NCI-H82 treated with DMSO at 0.1 percent for 48 hours (cell line): ENCODE measurements around the gene THSD7A.
"Not testable (repeated sequence)": the region's sequence is repeated elsewhere in the genome, so short reads cannot be mapped to it uniquely, and the experiment has no call there.

Experiments
- DNase-seq: peaks from one replicate; lab custom pipeline; 2025; ENCODE audit not compliant: unreplicated experiment; lab: John Stamatoyannopoulos, UW

Gene THSD7A

DNA sequence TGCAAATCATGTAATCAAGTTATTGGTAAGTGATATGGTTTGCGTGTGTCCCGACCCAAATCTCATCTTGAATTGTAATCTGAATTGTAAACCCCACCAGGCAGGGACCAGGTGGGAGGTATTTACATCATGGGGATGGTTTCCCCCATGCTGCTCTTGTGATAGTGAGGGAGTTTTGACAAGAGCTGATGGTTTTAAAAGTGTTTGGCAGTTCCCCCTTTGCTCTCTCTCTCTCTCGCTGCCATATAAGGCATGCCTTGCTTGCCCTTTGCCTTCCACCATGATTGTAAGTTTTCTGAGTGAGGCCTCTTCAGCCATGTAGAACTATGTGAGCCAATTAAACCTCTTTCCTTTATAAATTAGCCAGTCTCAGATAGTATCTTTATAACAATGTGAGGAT, 302.6 kb downstream of the THSD7A start:
- no peak for DNase-seq

DNA sequence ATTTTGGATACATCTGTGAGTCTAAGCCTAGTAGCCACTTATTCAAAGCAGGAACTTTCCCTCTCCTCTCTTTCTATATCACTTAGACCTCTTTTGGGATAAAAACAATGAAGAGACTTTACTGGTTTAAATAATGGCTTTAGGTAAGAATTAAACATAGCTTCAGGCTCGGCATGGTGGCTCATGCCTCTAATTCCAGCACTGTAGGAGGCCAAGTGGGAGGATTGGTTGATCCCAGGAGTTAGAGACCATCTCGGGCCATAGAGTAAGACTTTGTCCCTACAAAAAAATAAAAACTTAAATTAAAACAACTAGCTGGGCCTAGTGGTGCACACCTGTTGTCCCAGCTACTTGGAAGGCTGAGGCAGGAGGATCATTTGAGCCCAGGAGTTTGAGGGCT, 304.3 kb downstream of the THSD7A start:
- DNase-seq, result no peak

DNA sequence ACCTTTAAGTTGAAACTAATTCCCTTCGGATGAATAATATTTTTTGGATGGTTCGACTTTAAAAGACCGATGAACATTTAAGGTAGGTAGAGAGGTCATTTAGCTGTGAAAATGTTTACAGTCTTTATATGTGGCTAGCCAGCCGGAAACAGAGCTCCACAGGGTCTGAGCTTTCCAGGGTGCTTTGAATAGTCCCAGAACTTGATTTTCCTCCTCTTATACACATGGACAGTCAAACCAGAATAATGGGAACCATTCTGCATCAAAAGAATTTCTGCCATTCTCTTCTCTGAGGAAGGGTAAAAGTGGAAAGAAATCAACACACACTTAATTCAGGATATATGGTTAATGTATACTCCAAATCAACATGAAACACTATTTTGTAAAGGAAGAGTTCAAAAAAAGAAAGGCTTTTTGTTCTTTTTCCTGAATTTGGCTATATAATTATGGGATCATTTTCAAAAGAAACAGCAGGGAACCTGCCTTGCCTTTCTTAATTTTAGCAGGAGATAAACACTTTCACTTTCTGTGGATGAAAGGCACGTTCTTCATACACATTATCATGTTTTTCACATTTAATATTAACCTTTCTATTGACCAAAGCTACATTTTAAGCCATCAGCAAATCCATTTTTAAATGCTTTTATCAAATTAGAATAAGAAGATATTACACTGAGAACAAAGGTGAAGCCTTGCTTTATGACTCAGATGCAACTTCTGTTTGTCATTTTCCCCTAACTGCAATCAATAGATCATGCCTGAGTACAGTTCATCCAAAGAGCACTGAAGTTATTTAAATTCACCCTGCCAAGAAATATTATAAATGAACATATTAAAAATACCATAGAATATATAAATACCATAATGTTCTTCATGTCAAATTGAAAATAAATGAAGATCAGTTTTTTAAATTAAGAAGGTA, 307.3 kb downstream of the THSD7A start:
- no peak for DNase-seq

DNA sequence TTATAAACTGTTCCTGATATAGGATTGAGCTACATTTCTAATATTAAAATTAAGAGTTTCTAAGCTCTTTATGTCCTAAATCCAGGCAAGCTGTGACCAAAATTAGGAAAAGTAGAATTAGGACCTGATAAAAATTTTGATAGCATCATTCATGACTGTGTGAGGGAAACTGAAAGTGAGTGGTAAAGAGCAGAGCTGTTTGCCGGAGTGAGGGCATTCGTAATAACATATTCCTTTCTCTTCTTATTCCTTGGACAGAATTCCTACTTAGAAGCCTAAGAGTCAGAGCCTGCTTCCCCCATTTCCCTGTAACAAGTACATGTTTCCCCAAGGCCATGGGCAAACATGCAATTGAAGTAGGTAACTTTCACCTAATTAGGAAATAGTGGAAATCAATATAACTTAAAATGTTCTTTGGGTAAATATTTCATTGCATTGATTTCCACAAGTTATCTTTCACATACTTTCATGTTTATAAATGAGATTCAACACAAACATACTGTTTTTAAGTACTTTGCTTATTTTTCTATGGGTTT, 310.0 kb downstream of the THSD7A start:
- not testable (repeated sequence) for DNase-seq

DNA sequence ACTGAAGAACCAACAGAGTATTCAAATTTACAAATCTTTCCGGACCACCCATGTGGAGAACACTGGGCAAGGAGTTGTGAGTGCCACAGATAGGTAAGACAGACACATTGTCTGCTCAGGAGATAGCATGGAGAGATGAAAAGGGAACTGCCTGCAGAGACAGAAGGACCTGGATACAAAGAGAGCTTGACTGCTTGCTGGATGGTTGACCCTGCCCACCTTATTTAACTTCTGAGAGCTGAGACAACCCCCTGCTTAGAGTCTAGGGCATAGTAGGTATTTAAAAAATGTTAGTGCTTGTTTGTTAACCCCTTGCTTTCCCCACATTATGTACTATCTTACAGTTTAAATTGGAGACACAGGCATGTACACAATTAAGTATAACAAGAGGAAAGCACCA, 314.1 kb downstream of the THSD7A start:
- no peak for DNase-seq

DNA sequence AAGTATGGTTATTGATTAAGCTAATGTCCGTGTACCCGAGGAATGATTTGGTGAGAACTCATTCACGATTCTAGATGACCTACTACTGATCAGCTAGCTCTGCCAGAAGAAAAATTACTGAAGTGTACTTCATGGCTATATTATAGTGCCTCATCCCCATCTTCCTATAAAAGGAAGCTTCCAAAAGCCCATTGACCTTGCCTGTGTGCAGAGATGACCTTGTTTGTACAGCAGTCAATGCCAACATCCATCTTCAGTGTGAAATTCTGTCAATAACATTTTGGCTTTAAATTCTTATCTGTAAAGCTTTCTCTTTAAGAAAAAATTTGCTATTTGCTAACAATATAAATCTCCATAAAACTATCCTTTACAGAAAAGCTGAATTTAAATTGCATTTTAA, 315.7 kb downstream of the THSD7A start:
- no peak for DNase-seq

DNA sequence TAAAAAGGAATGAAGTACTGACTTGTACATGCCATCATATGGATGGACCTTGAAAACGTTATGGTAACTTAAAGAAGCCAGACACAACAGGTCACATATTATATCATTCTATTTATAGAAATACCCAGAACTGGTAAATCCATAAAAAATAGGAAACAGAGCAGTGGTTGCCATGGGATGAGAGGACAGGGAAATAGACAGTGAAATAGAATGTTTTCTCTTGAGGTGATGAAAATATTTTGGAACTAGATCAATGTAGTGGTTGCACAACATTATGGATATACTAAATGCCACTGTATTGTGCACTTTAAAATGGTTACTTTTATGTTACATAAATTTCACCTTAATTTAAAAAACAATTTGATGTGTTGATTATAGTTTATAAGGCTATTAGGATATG, 318.5 kb downstream of the THSD7A start:
- DNase-seq, result no peak

DNA sequence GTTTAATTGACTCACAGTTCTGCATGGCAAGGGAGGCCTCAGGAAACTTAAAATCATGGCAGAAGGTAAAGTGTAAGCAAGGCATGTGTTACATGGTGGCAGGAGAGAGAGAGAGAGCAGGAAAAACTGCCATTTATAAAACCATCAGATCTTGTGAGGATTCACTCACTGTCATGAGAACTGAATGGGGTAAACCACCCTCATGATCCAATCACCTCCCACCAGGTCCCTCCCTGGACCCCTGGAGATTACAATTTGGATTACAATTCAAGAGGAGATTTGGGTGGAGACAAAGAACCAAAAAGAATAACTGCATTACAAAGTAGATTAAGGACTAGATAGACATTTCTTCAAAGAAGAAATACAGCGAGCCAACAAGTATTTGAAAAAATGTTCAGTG, 324.1 kb downstream of the THSD7A start:
- DNase-seq, result no peak

DNA sequence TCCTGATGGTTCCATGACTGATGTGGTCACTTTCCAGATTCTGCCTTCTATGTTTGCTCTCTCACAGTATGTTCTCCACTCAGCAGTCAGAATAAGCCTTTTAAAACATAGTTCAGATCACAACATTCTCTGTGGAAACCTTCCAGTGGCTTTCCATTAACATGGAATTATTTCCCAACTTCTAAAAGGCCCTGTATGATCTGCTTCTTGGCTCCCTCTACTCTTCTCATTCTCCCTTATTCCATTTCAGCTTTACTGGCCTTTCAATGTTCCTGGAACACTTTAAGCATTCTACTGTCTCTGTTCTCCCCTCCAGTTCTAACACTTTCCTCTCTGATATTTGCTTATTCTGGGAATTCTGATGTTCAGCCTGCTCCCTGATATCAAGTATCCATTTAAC, 325.6 kb downstream of the THSD7A start:
- DNase-seq, result no peak

DNA sequence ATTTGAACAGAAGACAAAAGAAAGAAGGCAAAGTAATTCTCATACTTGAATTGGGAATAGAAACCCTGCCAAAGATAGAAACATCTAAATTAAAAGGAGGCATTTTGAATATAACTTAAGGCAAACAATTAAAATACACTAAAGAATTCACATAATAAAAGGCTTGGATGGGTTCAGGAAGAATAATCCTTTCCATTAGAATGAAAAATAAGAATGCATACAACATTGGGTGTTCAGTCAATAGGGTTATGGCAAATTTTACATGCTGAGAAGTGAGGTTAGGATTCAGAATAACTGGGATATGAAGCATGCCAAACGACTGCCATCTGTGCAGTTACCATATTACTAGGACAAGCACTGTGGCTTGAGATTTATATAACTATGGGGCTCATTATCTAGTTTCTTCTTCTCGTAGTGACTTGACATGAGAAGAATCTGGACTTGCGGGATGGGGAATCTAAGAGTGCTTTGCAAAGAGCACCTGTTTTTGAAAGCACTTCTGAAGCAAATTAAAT, 326.5 kb downstream of the THSD7A start:
- DNase-seq, result no peak

DNA sequence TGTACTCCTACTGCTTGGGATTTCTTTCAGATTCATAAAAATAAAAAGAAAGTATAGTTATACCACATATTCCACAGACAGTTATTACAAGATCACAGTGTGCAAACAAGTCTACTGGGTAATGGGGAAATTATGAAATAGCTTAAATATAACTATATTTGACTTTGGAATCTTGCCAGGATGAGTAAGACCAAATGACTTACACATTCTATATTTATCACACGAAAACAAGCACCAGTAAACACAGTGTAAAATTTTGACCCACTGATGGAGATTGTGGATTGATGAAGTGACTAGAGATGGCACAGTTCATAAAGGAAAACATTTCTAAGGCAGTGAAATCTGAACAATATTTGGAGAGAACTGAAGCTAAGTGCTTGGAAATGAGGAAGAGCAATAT, 339.7 kb downstream of the THSD7A start:
- DNase-seq, result no peak

DNA sequence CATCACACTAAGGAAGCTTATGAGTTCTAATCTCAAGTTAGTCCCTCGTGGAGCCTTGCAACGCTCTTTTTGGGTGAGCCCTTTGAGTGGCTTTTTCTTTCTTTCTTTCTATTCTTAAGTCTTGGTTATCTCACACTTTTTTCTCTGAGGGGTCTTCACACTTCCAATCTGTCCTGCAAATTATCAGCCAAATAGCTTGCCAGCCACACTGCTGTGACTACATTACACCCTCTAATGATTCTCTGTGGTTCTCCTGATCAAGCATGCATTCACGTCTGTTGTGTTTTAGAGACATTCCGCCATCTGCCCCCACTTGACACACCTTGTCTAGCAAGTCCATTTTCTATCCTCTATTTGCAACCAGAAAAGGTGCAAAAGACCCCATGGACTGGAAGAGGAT, 340.2 kb downstream of the THSD7A start:
- no peak for DNase-seq

DNA sequence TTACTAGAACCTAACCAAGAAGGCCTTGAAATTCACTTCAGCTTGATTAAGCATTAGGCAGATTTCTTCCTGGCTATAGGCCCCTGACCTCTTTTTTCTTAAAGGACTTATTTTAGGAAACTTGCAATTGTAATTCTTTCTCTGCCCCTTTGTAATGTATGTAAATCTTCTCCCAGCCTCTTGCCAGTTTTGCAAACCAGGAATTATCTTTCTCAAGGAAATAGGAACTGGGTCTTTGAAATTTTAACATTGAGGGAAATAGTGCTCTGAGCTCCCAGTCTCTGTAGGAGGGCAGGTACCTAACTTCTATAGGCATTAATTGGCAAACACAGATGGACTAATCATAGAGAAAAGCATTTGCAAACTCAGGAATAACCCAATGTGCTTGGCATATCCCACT, 342.7 kb downstream of the THSD7A start:
- no peak for DNase-seq

DNA sequence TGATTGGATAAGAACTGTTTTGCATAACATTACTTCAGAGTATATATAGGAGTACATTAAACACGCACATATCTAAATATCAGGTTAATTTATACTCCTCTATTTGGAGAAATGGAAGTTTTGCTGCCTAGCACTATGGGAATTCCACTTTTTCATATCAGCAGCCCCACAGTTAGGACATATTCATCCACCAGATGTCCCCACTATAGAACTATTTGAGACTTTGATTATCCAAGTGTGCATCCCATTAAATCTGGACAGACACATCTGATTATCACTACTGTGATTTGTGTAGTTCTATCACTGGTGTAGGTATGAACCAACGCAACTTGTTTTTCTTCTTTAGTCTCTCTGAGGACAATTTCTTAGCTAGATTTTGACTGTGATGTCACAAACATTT, 345.7 kb downstream of the THSD7A start:
- DNase-seq, result no peak

DNA sequence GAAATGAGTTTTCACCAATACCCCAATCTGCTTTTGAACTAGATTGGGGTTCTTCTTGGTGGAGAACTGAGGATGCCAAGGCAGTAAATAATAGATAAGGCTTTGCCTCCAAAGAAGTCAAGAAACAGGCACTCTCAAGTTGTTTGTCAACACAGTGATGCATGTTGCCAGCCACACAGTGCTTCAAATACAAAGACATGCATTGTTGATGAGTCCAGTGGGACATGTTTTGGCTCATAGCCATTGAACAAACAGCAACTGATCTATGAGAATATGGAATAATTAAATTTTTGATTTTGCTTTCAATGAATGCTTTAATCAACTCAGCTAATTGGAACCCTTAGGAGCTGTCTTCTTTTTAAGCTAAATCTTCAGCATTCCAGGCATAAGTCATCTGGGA, 346.4 kb downstream of the THSD7A start:
- no peak for DNase-seq

DNA sequence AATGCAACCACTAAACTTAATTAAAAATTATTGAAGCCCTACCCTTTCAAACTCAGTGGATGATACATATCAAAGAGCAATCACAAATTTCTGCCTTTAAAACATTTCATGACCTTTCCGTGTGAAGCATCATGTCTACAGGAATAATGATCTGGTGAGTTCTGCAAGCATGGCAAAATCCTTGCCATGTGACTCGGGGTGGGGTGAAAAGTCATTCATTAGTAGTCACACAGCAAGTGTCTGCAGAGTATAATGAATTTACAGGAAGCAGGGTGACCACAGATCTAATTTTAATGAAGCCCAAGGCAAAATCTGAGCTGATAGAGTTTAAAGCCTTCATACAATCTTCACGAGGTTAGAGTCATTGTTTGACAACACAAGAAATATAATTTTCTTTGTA, 351.9 kb downstream of the THSD7A start:
- DNase-seq, result no peak

DNA sequence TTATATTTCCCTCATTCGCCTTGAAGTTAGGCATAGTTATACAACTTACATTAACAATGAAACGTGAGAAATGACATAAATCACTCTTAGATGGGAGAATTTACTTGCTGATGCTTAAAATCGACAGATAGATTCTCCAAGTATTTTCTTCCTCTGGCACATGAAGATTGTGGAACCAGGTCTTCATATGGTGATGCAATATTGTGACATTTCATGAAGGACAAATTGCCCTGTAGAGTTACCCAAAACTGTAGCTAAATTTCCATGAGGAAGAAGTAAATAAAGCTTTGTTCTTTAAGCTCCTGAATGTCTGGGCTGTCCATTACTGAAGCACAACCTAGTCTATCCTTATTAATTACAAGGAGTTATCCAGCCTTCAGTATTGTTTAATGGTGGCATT, 353.1 kb downstream of the THSD7A start:
- no peak for DNase-seq

DNA sequence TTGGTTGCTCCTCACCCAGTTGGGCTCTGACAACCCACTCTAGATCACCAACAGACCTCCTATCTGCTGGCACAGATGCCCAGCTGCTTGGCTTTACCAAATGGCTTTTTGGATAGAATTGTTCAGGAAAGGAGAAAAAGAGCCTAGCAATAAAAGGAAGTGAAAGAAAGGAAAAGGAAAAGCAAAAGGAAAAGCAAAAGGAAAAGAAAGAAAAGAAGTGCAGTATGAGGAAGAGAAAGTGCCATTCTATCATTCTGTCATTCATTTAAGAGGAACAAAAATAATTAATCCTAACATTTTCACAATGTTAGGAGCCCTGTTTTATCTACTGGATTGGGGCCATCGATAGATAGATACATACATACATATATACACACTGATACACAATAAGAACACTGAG, 353.6 kb downstream of the THSD7A start:
- DNase-seq, result no peak

DNA sequence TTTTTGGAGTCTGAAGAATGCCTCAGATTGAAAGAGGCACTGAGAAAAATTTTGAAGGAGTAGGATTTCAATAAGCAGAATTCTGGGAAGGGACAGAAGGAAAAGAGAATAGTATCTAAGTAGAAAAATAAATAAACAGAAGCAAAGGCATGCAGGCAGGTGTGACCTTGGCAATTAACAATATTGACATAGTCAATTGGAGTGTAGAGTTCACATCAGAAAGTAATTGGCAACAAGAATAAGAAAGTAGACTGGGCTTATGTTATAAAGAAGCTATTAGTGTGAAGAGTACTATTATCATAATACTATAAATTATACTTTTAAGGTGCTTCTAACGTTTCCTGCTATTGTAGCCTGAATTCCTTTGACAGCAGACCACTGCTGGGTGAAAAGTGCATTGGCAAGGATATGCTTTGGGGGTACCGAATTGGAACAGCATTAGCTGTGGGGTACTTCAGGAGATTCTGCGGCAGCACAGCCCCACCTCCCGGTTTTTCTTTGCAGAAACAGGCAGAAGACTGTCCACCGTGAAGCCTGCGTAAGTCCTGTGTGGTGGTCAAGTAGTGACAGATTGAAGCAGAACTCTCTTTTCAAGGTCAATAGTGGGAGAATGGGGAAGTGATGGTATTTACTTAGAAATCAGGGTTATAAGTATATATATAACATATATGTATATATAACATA, 357.0 kb downstream of the THSD7A start:
- DNase-seq, result no peak

DNA sequence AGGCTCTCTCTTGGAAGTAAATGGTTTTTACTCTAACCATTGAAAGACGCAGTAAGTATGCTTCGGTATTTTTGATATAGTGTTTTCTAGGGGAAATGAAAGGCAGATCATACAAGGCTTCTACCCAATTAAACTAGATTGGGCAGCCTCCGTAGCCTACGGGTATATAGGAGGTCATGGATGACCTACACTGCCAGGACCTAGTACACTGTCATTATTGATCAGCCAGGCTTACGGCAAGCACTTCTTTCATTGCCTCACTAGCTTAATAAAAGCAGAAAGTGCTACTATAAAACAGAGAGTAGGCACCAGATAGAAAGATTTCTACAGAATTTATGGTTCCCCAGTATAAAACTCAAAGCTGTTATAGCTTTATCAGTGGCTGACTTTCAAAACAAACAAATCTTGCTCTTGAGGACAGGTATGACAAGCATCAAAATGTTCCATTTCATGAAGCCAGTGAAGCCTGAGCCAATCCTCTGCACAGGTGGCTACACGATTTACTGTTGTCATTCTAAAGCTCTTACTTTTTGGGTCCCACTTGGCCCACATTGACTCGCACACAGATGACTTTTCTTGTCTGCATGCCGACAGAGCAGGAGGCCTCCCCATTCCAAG, 358.1 kb downstream of the THSD7A start:
- no peak for DNase-seq

DNA sequence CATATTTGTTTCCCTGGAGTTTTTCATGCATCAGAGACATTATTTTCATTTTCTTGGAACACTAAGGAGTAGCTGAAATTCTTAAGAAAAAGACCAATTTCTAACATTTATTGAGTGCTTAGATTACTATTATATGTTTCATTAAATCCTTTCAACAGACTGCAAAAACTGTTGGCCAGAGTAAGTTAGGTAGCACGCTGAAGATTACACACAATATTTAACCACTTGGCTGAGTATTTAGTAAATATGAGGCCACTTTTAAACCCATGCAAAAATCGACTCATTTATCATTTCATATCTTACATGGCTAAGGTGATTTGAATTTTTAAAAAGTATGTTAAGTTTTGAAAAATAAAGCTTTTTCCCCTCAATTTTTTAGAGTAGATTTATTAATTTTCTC, 358.8 kb downstream of the THSD7A start:
- DNase-seq, result no peak

DNA sequence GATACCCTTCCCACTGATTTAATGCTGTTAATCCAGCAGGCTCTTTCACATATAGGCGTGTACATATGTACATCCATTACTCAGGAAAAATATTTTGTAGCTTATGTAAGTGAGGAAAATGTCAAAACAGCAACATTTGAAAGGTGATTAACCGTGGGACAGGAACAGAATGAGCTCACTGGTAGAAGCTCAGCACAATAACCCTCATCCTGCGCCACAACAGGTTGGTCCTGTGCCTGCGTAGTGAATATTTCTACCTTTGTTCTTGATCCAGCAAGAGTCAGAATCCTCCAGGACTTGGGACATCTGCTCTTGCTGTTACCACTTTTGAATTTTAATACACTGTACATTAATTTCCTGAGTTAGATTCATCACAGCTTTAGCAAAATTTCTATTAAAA, 359.4 kb downstream of the THSD7A start:
- no peak for DNase-seq
